Measurements from ENCODE around the gene CNIH2. TPM values are rescaled to one million over a fixed set of nuclear protein-coding genes. Genes with fewer than 3 reads are reported as not detected.

CNIH2 gene
- total RNA-seq, 2 experiments from 2014 or later: 4.1 to 6.2 TPM

- Histone ChIP-seq H3K27me3 (ENCODE audit: control insufficient read depth in 1 of 2, insufficient read depth in 2 of 2, low read length in 2 of 2) (no peaks in the 10 kb centered on the region), H3K27ac (ENCODE audit: low read depth in 1 of 2, low read length in 2 of 2) (no peak overlapping the region), H3K9me3 (ENCODE audit: control insufficient read depth in 1 of 2, insufficient read depth in 1 of 2, low read length in 2 of 2) (no peaks in the 10 kb centered on the region), H3K4me3 (ENCODE audit: low read length) (no peak overlapping the region), H3K36me3 (ENCODE audit: insufficient read depth, low read length) (peaks cover 43% of the 10 kb centered on the region), H3K4me1 (ENCODE audit: insufficient read depth, low read length) (peaks cover 31% of the 10 kb centered on the region)
- intact Hi-C loops (cut with DNase I, micrococcal nuclease): loop anchor here in 1 of 2 experiments (10.0 kb wide), 1 partner anchor 545 kb away; the partner anchor contains the start of gene KAT5
- Mint-ChIP-seq H3K36me3 (ENCODE audit: low read depth) (peaks cover 50% of the 10 kb centered on the region), H3K4me1 (ENCODE audit: low read depth) (peaks cover 33% of the 10 kb centered on the region), H3K9me3 (no peaks in the 10 kb centered on the region), H3K27me3 (no peaks in the 10 kb centered on the region), H3K27ac (peak overlapping the region; percentile 96), H3K4me3 (peak overlapping the region; percentile 75)
- DNase-seq: no peak
- no peak for ATAC-seq (ENCODE audit: poor library complexity)
- TF ChIP-seq CTCF (IDR thresholded peaks at IDR 0.05): no peak
- ChIA-PET POLR2A (interaction anchor here (1.0 to 1.4 kb wide), 3 partner anchors 8 to 38 kb away, joined by 3 to 4 read pairs (median 3); no protein-coding TSS in a partner anchor), CTCF (interaction anchor here (1.0 to 1.1 kb wide), 2 partner anchors 37 to 38 kb away, joined by 4 to 5 read pairs; no protein-coding TSS in a partner anchor)
These were observed 18.0 kb upstream of the CNIH2 start for GRCh38 chr11:66259956-66260355.

DNA sequence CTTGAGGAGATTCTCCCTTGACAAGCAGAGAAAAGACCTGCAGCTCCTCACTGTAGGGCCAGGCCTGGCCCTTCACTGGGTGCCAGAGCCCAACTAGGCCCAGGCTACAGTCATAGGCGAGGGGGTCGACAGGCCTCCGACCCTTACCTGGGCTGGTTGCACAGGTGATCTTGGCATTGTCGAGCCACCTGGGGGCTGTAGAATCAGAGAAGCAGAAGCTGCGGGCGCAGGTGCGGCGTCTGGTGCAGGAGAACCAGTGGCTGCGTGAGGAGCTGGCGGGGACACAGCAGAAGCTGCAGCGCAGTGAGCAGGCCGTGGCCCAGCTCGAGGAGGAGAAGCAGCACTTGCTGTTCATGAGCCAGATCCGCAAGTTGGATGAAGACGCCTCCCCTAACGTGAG lies 16.4 kb upstream of the CNIH2 start:
- Mint-ChIP-seq H3K36me3 (ENCODE audit: low read depth) (peaks cover 51% of the 10 kb centered on the region), H3K27ac (no peak overlapping the region)

DNA sequence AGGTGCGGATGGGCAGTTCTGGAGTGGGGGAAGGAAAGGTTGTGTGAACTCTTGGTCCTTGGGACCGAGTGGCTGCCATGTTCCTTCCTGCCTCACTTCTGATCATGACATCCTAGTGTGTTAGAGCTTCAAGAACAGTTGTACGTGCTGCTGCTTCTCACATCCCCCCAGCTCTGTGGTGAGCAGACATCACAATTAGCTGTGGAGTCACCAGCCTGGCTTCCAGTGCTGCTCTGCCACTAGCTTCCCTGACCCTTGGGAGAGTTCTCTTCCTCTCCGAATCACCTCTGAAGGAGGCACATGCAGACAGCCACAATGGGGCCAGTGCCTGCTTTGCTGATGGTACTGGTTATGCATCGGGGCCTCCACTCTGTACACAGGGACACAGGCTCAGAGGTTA lies 15.8 kb upstream of the CNIH2 start:
- Histone ChIP-seq H3K4me1 (ENCODE audit: insufficient read depth, low read length) (peaks cover 26% of the 10 kb centered on the region), H3K9me3 (ENCODE audit: control insufficient read depth in 1 of 2, insufficient read depth in 1 of 2, low read length in 2 of 2) (no peaks in the 10 kb centered on the region), H3K27ac (ENCODE audit: low read depth in 1 of 2, low read length in 2 of 2) (no peak overlapping the region), H3K4me3 (ENCODE audit: low read length) (no peak overlapping the region), H3K36me3 (ENCODE audit: insufficient read depth, low read length) (peaks cover 51% of the 10 kb centered on the region), H3K27me3 (ENCODE audit: control insufficient read depth in 1 of 2, insufficient read depth in 2 of 2, low read length in 2 of 2) (no peaks in the 10 kb centered on the region)
- peaks cover 50% of the 10 kb centered on the region for H3K36me3 Mint-ChIP-seq (ENCODE audit: low read depth)
- peaks cover 23% of the 10 kb centered on the region for H3K4me1 Mint-ChIP-seq (ENCODE audit: low read depth)
- H3K4me3 Mint-ChIP-seq: no peak overlapping the region
- H3K27ac Mint-ChIP-seq: no peak overlapping the region
- DNase-seq (no peak), ATAC-seq (ENCODE audit: poor library complexity) (no peak)
- POLR2A ChIA-PET: interaction anchor here (1.0 kb wide), 1 partner anchor 27 kb away, joined by 3 read pairs; the partner anchor contains the start of gene YIF1A
- no peaks in the 10 kb centered on the region for H3K27me3 Mint-ChIP-seq
- no peaks in the 10 kb centered on the region for H3K9me3 Mint-ChIP-seq
- TF ChIP-seq CTCF (IDR thresholded peaks at IDR 0.05): no peak
- intact Hi-C loops (cut with DNase I, micrococcal nuclease): loop anchor here in 1 of 2 experiments (10.0 kb wide), 1 partner anchor 547 kb away; the partner anchor contains the start of gene KAT5
- CTCF ChIA-PET: no interaction called here

More for the DNA sequence above, 16.4 kb upstream of the CNIH2 start:
- DNase-seq (no peak), ATAC-seq (ENCODE audit: poor library complexity) (no peak)
- H3K27me3 ChIP-seq (ENCODE audit: control insufficient read depth in 1 of 2, insufficient read depth in 2 of 2, low read length in 2 of 2): no peaks in the 10 kb centered on the region
- ChIA-PET CTCF (no interaction called here), POLR2A (interaction anchor here (1.0 kb wide), 1 partner anchor 27 kb away, joined by 3 read pairs; the partner anchor contains the start of gene YIF1A)
- H3K36me3 ChIP-seq (ENCODE audit: insufficient read depth, low read length): peaks cover 51% of the 10 kb centered on the region
- H3K9me3 Mint-ChIP-seq: no peaks in the 10 kb centered on the region
- no peaks in the 10 kb centered on the region for H3K27me3 Mint-ChIP-seq
- H3K4me1 Mint-ChIP-seq (ENCODE audit: low read depth): peaks cover 26% of the 10 kb centered on the region
- H3K9me3 ChIP-seq (ENCODE audit: control insufficient read depth in 1 of 2, insufficient read depth in 1 of 2, low read length in 2 of 2): no peaks in the 10 kb centered on the region
- no peak for TF ChIP-seq CTCF (IDR thresholded peaks at IDR 0.05)
- no peak overlapping the region for H3K4me3 ChIP-seq (ENCODE audit: low read length)
- intact Hi-C loops (cut with DNase I, micrococcal nuclease): loop anchor here in 1 of 2 experiments (10.0 kb wide), 1 partner anchor 547 kb away; the partner anchor contains the start of gene KAT5
- no peak overlapping the region for H3K4me3 Mint-ChIP-seq
- peaks cover 26% of the 10 kb centered on the region for H3K4me1 ChIP-seq (ENCODE audit: insufficient read depth, low read length)
- no peak overlapping the region for H3K27ac ChIP-seq (ENCODE audit: low read depth in 1 of 2, low read length in 2 of 2)

Measured in CD4-positive, alpha-beta T cell (primary cell).